Astrocyte of the spinal cord (primary cell): Measurements from ENCODE around the gene ACCSL.

Source experiments
- DNase-seq: peaks from one replicate; pipeline ENCODE4 v3.0.0; 2011; ENCODE audit warnings: low read depth, low spot score
- H3K4me3 ChIP-seq: 2 replicates; pipeline ENCODE4 v1.5.1; 2011; ENCODE audit warnings: low read depth, mild to moderate bottlenecking, low read length, moderate library complexity
- CTCF ChIP-seq: IDR thresholded peaks from 2 replicates; pipeline ENCODE4 v1.5.1; 2012; ENCODE audit warnings: low read depth, mild to moderate bottlenecking, low read length, inconsistent platforms
- in situ Hi-C: cut with HindIII; loops from 2 replicates; pipeline ENCODE4 v1.10.0; 2017; ENCODE audit warnings: low sequenced_read_pairs

ACCSL gene

GRCh38 chr11:44065841-44066731, 18.3 kb downstream of the ACCSL start, which contains the start of gene ACCS:
TSS of gene ACCS (plus strand) at chr11:44066270. CDS start at chr11:44067628, 1,358 bp downstream.
- peak; percentile 78 for TF ChIP-seq CTCF

GRCh38 chr11:44066732-44067141, 19.0 kb downstream of the ACCSL start:
- peak; percentile 71 for DNase-seq
- H3K4me3 ChIP-seq, result peak overlapping the region; percentile 66
- in situ Hi-C loops, result no loop called here
- TF ChIP-seq CTCF, result no peak

More at GRCh38 chr11:44065841-44066731, 18.3 kb downstream of the ACCSL start, which contains the start of gene ACCS:
- peak within 1 kb of the TSS; percentile 66 for H3K4me3 ChIP-seq
- in situ Hi-C loops, result no loop called here
- peak; percentile 94 for DNase-seq

GRCh38 chr11:44067266-44067665, 19.5 kb downstream of the ACCSL start:
- no peak overlapping the region for H3K4me3 ChIP-seq
- in situ Hi-C loops, result no loop called here
- TF ChIP-seq CTCF, result no peak
- no peak for DNase-seq

GRCh38 chr11:44068180-44068579, 20.4 kb downstream of the ACCSL start:
- TF ChIP-seq CTCF, result no peak
- no peak for DNase-seq
- no peak overlapping the region for H3K4me3 ChIP-seq
- in situ Hi-C loops, result no loop called here

GRCh38 chr11:44071157-44071556, 23.4 kb downstream of the ACCSL start:
- in situ Hi-C loops, result no loop called here
- no peak for TF ChIP-seq CTCF
- DNase-seq, result no peak
- no peak overlapping the region for H3K4me3 ChIP-seq

- H3K4me3 ChIP-seq, result no peak overlapping the region
- in situ Hi-C loops, result no loop called here
- TF ChIP-seq CTCF, result no peak
- no peak for DNase-seq
Measured at GRCh38 chr11:44072757-44073658, 25.2 kb downstream of the ACCSL start.
